Stimulated activated CD4-positive, alpha-beta T cell treated with anti-CD3 and anti-CD28 coated beads, Interleukin-1b, Interleukin-23, amount 100 ng/mL, for 1 hour (primary cell): Measurements from ENCODE around the gene ERN1.
A peak's percentile ranks its signal among the peaks of the same experiment; 100 is the strongest.

ENCODE experiments used
- DNase-seq, 2 donors: peaks; one replicate each; pipeline ENCODE4 v3.0.0-alpha.2; 2020; ENCODE audit warnings: low read depth in 2 of 2

The ERN1 gene

DNA sequence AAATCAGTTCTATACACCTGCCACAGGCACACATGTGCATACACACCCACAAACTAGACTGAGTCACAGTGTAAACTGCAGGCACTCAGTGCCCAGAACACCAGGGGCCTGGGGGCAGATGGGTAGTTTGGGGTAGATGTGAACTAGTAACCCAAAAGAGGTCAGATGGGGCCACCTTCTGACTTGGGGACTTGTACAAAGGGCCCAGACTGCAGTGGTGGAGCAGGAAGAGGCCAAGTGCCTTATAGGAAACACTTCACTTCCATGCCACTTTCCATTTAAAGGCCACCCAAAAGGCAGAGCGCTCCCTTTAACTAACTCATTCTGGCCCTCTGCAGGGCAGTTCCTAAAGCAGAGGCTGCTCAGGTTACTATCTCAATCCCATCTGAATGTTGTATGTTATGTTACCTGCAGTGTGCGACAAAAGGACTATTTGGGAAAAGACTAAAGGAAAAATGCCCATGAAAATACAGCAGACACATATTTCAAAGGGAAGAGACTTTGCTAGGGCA, 27.8 kb upstream of the ERN1 start:
- DNase-seq: no peak

DNA sequence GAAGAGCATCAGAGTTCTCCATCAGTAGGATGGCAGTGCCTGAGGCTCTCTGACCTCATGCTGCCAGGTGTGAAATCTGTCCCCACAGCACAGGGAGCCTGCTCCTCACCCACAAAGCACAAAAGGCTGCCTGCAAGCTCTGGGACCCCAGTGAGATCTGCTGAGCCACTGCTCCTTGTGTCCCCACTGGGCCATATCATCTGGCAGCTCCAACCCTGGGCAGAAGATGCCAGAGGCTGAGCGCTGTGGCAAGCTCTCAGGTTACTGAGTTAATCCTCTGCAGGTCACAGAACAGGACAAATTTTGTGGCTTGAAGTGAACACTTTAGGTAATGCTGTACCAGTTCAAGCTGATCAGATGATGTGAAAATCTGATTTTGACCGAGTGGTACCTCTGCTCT, 26.7 kb upstream of the ERN1 start:
- no peak for DNase-seq

DNA sequence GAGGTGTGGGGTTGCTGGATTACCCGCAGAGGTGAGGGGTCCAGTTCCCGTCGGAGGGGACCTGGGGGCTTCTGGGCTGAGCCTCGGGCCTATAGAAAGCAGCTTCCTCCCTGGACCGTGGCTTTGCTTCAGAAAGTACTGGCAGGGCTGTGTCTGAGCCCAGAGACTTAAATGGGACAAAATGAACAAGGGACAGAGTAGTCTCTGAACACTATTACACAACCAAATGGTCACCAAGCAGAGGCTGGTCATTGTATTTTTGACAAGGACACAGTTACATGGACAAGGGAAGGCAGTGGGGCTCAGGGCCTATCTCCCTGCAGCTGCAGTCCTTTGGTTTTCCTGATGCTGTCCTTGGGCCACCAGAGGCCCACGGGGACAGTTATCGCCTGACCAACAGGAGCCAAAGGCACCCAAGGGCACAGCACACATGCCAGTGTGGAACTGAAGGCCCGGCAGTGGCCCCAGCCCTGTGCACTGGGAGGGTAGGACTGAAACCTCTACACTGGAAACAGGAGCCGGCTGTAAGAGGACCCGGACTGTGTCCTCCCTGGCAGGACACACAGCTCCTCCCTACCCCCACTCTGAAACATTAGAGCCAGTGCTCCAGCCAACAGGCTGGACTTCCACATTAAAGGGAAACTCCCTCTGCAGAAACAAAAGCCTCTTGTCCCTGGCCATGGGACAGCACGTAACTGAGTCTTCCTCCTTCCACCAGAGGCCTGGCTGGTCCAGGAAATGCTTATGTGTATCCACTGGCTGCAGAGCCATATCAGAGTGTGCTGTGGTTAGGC, 26.0 kb upstream of the ERN1 start:
- no peak for DNase-seq

DNA sequence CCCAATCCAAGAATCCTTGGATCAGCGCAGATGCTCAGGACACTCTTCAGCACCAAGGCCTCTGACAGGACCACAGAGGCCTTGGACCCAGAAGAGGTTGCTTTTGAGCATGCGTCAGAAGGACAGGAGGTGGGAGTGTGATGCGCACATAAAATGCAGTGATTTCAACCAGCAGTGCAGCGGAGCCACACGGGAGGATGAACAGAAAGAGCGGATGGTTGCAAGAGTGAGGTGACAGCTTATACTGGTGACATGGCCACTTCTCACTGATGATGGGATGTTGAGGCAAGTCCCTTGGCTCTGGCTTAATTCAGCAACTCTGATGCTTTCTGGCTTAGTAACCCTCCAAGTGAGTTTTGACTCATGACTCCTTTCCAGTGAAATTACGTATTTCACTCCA, 25.2 kb upstream of the ERN1 start:
- DNase-seq: no peak

DNA sequence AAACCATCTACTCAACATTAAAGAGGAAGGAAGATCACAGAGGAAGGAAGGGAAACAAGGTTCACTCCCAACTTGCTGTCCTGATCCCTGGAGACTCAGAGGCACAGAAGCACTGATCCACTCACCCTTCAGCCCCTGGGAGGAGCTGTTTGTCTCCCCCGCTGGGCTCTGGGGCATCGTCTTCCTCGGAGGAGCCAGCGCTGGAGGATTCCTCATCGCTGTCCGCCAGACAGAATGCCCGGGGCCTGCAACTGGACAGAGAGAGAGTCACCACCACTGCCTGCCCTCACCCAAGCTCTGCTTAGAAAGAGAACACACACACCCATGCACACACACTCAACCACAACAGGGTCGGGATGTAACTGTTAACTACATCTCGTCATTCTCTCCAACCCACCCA, 24.8 kb upstream of the ERN1 start:
- DNase-seq: no peak

DNA sequence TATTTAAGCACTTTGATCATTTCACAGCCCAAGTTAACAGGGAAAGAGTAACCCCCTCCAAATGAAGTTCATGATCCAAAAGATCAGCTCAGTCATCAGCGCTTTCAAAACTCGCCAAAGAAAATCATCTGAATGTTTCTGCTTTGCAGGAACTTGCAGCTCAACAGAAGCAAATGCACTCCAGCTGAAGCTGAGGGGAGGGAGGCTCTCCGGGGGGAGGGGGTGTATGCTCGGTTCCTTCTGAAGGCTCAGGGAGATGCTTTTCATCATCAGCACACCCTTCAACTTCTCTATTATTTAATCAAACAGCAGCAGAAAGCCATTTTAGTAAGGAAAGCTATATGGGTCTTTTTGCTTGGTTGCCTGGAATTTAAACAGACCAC, 24.4 kb upstream of the ERN1 start:
- DNase-seq: no peak

DNA sequence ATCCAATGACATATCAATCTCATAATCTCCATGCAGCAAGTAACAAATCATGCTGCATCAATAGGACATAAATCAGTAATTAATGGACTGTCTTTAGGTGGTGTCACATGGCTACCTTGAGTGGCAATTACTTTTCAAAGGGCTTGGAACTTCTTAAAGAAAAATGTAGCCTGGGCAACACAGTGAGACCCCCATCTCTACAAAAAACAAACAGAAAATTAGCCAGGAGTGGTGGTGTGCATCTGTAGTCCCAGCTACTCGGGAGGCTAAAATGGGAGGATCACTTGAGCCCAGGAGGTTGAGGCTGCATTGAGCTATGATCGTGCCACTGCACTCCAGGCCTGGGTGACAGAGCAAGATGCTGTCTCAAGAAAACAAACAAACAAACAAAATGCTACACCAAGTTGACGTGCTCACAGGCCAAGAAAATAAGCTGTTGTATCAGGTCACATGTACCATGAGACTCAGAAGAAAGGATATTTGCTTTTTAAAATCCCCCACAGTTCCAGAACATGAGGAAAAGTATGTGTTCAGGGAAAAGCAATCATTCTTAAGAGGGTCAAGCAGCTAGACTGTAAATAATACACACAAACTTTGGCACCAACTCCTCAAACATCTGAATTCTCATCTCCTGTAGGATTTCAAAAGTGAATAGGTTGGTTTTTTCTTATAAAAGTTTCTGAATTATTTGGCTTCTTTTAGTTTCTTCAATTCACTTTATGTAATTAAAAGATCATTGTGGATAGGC, 23.8 kb upstream of the ERN1 start:
- no peak for DNase-seq

DNA sequence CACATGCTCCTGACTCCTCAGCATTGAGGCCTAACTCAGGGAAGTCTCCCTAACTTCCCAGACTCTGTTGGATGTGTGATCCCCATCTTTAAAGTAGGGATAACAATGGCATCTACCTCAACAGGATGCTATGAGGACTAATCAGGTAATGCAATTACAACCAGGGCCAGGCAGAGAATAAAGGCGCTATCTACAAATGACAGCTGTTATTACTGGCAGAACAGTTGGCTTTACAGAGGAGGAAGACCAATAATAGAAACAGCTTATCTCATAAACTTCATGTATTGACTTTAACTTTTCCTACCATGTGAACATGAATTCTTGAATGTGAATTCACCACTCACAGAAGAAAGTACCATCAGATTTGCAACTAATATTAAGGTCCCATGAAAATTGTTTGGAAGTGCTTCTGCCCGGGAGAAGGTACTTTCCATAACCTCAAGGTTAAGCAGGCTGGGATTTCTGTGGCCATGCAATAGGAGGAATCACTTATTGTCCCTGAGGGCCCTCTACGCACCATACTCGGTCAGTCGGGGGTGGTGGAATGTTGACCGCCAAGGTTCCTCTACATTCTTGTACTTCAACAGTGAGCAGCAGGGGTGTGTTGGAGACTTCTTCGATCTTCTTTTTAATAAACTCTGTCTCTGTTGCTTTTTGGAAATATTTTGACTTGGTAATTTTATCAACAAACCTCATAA, 22.6 kb upstream of the ERN1 start:
- DNase-seq: no peak

DNA sequence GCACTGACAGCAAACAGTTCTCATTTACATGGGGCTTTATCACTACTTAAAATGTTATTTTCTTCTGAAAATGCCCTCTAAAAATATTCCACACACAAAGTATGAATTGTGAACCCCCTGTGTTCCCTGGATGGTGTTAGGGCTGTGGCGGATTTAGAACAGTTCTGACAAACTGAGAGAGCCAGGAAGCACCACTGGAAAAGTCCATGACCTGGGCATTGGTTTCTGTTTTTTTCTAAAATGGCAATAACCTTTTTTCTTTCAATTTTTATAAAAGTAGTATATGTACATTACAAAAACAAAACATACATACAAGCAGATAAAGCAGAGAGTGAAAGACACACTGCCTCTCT, 21.0 kb upstream of the ERN1 start:
- DNase-seq: no peak

DNA sequence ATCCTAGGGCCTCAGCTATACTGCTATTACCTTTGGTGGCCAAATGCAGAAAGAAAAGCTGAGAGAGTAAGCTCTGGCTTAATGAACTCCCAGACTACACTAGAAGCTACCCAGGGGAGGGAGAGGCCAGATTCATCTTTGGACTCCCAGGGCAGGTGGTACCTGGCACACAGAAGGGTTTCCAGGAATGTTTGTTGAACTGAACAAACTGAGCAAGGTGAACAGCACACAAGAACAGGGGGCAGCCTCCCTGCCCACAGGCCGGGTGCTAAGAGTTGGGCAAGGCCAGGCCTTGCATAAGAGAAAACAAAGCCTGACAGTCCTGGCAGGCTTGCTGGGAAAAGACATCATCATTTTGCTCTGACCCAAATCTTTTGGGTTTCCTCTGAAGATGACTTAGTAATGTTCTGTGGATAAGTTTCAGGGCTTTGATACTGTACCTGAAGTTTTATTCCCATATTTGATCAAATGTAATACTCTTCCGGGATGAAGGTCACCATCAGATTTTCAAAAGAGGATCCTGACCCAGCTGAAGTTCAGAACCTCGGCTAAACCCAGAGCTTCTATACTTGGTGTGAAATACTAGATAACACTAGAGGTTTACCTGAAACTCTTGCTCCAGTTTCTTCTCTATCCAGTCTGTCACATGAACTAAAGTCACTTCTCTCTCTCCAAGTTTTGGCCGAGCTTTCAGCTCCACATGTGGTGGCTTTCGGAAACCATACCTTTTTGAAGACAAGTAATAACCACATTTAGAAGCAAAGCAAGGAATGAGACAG, 20.5 kb upstream of the ERN1 start:
- DNase-seq: no peak

DNA sequence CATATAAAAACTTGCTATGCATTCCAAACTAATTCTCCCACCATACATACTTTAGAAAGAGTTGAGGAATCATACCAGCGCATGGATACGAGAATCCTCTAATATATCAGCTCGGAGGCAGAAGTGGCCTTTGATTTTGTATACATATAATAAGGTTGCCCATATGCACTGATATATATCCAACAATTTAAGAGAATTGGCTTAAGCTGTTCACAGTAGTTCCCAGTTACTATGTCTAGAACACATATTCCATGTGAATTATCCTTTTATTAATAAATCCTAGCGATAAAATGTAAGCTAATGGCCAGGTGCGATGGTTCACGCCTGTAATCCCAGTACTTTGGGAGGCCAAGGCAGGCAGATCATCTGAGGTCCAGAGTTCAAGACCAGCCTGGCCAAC, 19.3 kb upstream of the ERN1 start:
- DNase-seq: no peak

DNA sequence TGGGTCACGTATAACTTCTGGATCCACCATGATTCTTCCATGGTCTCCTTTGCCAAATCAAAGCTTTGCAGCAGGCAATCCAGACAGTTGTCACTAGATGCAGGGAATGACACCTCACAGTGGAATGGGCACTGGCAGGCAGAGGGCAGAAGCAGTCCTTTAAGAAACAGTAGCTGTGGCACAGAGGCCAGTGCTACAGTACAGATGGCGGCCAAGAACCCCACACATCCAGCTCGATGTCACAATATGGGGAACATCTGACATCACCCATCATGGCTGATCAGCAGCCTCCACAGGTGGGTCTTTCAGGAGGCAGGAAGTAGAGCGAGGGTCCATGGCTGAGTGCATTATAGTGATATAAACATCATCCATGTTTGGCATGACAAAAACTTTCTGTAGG, 18.8 kb upstream of the ERN1 start:
- DNase-seq: no peak

DNA sequence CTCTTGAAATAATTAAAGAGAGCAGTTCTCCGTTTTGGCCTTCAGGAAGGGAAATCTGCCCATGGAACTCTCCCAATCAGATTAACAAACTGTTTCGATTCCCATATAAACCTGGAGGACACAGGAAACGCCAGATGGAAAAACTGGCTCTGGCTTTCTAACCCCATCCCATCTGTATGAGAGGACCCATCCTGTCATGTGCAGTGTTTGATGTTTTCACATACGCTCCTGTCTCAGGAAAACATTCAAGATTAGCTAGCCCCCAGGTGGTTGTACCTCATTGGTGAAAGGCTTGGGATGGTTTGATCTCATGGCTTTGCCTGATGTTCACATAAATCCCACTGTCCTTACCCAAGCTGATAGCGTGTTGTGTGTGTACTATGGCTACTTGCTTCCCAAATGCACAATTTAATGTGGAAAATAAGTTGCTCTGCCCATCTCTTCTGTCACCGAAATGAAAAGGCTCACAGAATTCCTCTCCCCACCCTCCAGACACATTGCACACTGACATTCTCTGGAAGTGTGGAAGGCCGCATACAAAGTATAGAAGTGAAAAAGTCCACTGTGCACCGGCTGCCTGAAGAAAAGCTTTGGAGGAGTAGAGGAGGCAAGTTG, 18.2 kb upstream of the ERN1 start:
- DNase-seq: no peak

DNA sequence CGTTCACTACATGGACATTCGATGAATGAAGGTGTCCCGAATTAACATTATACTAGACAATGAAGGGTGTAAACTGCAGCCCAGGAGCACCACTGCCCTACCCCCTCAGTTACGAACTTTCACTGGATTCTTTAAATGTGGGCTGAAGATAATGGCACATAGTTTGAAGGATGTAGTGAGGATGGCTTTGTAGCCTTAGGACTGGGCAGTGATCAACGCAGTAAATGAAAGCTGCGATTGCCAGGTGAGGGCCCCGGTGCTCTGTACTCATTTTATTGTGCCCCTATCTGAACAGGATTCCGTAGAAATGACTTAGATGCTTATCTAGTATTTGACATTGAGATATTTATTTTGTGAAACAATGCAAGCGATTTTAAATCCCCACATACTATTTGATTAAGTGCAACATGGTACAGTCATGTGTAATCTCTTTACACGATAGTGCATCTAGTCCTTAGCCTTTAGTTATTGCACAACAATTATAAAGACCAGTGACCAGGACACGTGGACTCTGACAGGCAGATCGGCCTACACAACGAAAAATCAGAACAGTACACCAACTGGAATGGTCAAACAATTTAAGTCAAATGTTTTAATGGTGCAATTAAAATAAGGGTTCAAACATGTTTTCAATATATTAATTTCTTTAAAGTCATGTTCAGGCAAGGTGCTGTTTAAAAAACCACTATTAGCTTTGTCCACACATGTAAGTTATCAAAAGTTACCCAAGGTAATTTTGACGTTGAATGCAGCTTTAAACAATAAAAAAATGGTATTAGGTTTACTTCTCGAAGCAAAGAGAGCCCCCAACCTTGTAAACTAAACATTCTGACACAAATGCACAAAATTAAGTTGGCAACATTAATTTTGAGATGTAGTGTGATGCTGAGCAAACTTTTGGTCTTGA, 17.4 kb upstream of the ERN1 start:
- DNase-seq: no peak

DNA sequence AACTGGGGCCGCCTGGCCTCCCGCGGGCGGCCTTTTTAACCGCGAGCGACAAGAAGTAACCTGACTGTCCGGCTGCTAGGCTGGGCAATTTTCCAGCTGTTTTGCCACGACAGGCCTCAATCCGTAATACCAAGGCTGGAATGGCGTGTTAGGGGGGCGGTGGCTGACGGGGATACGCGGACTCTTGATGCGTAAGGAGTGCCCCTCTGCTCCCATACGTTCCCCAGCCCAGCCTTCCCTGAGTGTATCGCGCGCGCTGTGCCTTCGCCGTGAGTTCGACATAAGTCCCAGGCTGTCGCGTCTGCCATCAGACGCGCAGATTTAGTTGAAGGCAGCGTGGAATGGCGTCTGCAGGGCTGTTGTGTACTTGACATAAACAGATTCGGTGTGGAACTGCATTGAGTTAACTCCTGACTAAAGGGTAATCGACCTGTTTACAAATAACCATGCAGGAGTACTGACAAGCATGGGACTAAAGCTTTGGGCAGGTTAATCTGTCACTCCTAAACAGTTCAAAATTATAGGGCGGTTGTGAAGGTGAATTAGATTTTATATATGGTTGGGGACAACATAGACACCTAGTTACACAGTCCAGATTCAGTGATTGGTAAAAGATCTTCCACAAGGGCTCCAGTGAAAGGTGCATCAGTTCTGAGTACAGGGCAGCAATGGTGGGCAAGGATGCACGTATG, 16.6 kb upstream of the ERN1 start:
- peak in 1 of 2 donors; percentile 27 for DNase-seq

DNA sequence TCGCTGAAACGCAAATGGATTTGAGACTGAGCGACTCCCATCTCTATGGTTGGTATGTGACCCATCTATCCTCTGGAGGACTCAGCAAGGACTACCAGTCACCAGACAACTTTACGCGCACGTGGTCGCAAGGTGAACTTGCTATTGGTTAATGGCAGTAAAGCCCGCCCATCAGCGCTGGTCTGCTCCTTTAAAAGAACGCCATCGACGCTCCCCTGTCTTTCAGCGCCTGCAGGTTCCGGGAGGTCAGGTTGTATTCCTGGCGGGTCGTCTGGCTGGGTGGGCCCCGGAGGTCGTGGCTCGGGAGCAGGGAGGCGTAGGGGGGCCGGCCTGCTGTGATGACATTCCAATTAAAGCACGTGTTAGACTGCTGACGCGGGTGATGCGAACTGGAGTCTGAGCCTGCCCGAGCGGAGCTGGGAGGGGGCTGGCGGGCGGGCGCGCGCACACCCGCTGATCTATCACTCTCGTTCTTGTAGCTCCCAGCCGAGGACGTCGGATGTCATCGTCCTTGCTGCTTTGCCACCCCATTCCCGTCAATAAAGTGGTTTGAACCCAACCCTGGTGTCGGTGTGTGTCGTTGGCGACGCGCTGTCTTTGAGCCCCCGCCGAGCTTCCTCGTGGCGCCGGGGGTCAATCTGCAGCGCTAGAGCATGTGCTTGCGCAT, 15.9 kb upstream of the ERN1 start:
- peak; percentile 87 to 93 for DNase-seq

DNA sequence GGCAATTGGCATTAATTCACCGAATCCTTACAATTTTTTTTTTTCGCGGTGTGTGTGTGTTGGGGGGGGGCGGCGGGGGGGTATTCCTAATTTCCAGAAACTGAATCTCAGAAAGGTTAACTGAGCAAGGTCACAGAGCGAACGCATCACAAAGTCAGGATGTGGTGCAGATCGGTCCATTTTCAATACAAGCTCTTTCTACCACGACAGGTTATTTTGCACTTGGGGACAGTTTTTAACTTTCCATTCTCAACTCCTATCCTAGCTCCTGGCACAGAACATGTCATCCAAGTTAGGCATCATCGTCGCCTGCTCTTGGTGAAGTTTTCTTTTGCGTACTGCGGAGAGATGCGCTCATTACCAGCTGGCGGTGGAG, 15.4 kb upstream of the ERN1 start:
- DNase-seq: no peak

DNA sequence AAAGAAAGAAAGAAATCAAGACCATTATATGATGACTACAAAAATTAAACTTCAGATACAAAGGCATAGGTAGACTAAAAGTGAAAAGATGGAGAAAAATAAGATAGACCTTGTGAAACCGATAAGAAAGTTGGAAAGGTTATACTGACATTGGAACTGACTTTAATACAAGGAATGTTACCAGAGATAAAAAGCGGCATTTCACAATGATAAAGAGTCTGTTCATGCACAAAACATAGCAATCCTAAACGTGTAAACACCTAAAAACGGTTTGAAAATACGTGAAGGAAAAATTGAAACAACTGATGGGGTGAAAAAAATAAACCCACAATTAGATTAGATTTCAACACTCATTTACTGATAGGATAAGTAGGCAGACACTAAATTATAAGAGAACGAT, 9.6 kb upstream of the ERN1 start:
- no peak for DNase-seq

DNA sequence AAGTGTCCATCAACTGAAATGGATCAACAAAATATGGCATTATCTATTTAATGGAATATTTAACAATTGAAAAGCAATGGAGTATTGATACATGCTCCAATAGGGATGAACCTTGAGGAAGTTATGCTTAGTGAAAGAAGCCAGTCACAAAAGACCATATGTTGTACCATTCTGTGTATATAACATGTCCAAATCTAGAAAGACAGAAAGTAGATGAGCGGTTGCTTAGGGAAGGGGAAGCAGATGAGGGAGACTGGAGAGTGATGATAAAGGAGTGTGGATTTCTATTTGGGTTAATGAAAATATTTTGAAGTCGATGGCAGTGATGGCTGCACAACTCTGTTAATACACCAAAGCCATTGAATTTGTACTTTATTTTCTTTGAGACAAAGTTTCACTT, 8.5 kb upstream of the ERN1 start:
- no peak for DNase-seq
